Measurements from ENCODE around the gene MUL1. TPM values are rescaled to one million over a fixed set of nuclear protein-coding genes. Genes with fewer than 3 reads are reported as not detected.

The MUL1 gene
- total and polyA plus RNA-seq, 2 donors (not counting 1 experiment from before 2014, with no cell fraction given) = 25.7 to 26.9 TPM

- H3K27me3 ChIP-seq (ENCODE audit: control insufficient read depth, insufficient read depth, low read length) = no peaks in the 10 kb centered on the region
- H4K20me1 ChIP-seq (ENCODE audit: control insufficient read depth, extremely low read depth, insufficient read depth, low read length) = no peaks in the 10 kb centered on the region
- H2AFZ ChIP-seq (ENCODE audit: low read length) = no peak overlapping the region
- no peak for TF ChIP-seq EZH2 (IDR thresholded peaks at IDR 0.05; ENCODE audit: low read length, missing control alignments)
- no peak for TF ChIP-seq CTCF (conservative IDR thresholded peaks at IDR 0.05 in 1 of 2, IDR thresholded peaks at IDR 0.05 in 1 of 2; ENCODE audit: low read depth in 1 of 2, low read length in 2 of 2)
- peaks cover 21% of the 10 kb centered on the region for H3K4me1 ChIP-seq (ENCODE audit: control insufficient read depth, extremely low read depth, insufficient read depth, low read length)
- no peak overlapping the region for H3K4me3 ChIP-seq (replicated peaks in 1 of 4; ENCODE audit: control extremely low read depth in 1 of 4, insufficient read depth in 1 of 4, low read depth in 3 of 4, low read length in 4 of 4)
- H3K79me2 ChIP-seq (ENCODE audit: control insufficient read depth, insufficient read depth, low read length) = no peaks in the 10 kb centered on the region
- H3K9ac ChIP-seq (ENCODE audit: insufficient read depth, low read length) = no peak overlapping the region
- H3K27ac ChIP-seq (ENCODE audit: insufficient read depth, low read length) = no peak overlapping the region
- no peak overlapping the region for H3K4me2 ChIP-seq (ENCODE audit: extremely low read depth, insufficient read depth, low read length)
- H3K36me3 ChIP-seq (ENCODE audit: control insufficient read depth, insufficient read depth, low read length) = peaks cover 2% of the 10 kb centered on the region
- no peak for DNase-seq (ENCODE audit: low read depth in 2 of 2)
- H3K9me3 ChIP-seq (ENCODE audit: control insufficient read depth, insufficient read depth, low read depth, low read length) = no peaks in the 10 kb centered on the region
These were observed 16.1 kb downstream of the MUL1 start for GRCh38 chr1:20491866-20492265.

GRCh38 chr1:20491178-20491577, 16.8 kb downstream of the MUL1 start:
- H2AFZ ChIP-seq (ENCODE audit: low read length) = no peak overlapping the region
- H3K27ac ChIP-seq (ENCODE audit: insufficient read depth, low read length) = no peak overlapping the region
- no peak for TF ChIP-seq CTCF (conservative IDR thresholded peaks at IDR 0.05 in 1 of 2, IDR thresholded peaks at IDR 0.05 in 1 of 2; ENCODE audit: low read depth in 1 of 2, low read length in 2 of 2)
- no peaks in the 10 kb centered on the region for H3K36me3 ChIP-seq (ENCODE audit: control insufficient read depth, insufficient read depth, low read length)
- H3K9ac ChIP-seq (ENCODE audit: insufficient read depth, low read length) = no peak overlapping the region
- H4K20me1 ChIP-seq (ENCODE audit: control insufficient read depth, extremely low read depth, insufficient read depth, low read length) = no peaks in the 10 kb centered on the region
- H3K27me3 ChIP-seq (ENCODE audit: control insufficient read depth, insufficient read depth, low read length) = no peaks in the 10 kb centered on the region
- no peak overlapping the region for H3K4me3 ChIP-seq (replicated peaks in 1 of 4; ENCODE audit: control extremely low read depth in 1 of 4, insufficient read depth in 1 of 4, low read depth in 3 of 4, low read length in 4 of 4)
- peaks cover 19% of the 10 kb centered on the region for H3K4me1 ChIP-seq (ENCODE audit: control insufficient read depth, extremely low read depth, insufficient read depth, low read length)
- no peaks in the 10 kb centered on the region for H3K9me3 ChIP-seq (ENCODE audit: control insufficient read depth, insufficient read depth, low read depth, low read length)
- H3K4me2 ChIP-seq (ENCODE audit: extremely low read depth, insufficient read depth, low read length) = no peak overlapping the region
- DNase-seq (ENCODE audit: low read depth in 2 of 2) = no peak
- no peaks in the 10 kb centered on the region for H3K79me2 ChIP-seq (ENCODE audit: control insufficient read depth, insufficient read depth, low read length)

GRCh38 chr1:20487236-20487590, 20.7 kb downstream of the MUL1 start:
- Histone ChIP-seq H3K27ac (ENCODE audit: insufficient read depth, low read length) (no peak overlapping the region), H4K20me1 (ENCODE audit: control insufficient read depth, extremely low read depth, insufficient read depth, low read length) (no peaks in the 10 kb centered on the region), H3K9me3 (ENCODE audit: control insufficient read depth, insufficient read depth, low read depth, low read length) (no peaks in the 10 kb centered on the region), H3K79me2 (ENCODE audit: control insufficient read depth, insufficient read depth, low read length) (peaks cover 25% of the 10 kb centered on the region), H3K4me1 (ENCODE audit: control insufficient read depth, extremely low read depth, insufficient read depth, low read length) (peaks cover 7% of the 10 kb centered on the region), H2AFZ (ENCODE audit: low read length) (no peak overlapping the region), H3K4me3 (replicated peaks in 1 of 4; ENCODE audit: control extremely low read depth in 1 of 4, insufficient read depth in 1 of 4, low read depth in 3 of 4, low read length in 4 of 4) (peak overlapping the region in 1 of 4 experiments; percentile 99), H3K9ac (ENCODE audit: insufficient read depth, low read length) (no peak overlapping the region), H3K27me3 (ENCODE audit: control insufficient read depth, insufficient read depth, low read length) (no peaks in the 10 kb centered on the region), H3K4me2 (ENCODE audit: extremely low read depth, insufficient read depth, low read length) (peak overlapping the region; percentile 89), H3K36me3 (ENCODE audit: control insufficient read depth, insufficient read depth, low read length) (no peaks in the 10 kb centered on the region)
- no peak for TF ChIP-seq EZH2 (IDR thresholded peaks at IDR 0.05; ENCODE audit: low read length, missing control alignments)
- no peak for TF ChIP-seq CTCF (conservative IDR thresholded peaks at IDR 0.05 in 1 of 2, IDR thresholded peaks at IDR 0.05 in 1 of 2; ENCODE audit: low read depth in 1 of 2, low read length in 2 of 2)
- DNase-seq (ENCODE audit: low read depth in 2 of 2) = no peak

Measured in fibroblast of lung (primary cell).